ENCODE measurements around the gene HEPACAM2. TPM values are rescaled to one million over a fixed set of nuclear protein-coding genes. Genes with fewer than 3 reads are reported as not detected.

The HEPACAM2 gene
- total RNA-seq, 1 donor from 2014 or later: 37.3 TPM

DNA sequence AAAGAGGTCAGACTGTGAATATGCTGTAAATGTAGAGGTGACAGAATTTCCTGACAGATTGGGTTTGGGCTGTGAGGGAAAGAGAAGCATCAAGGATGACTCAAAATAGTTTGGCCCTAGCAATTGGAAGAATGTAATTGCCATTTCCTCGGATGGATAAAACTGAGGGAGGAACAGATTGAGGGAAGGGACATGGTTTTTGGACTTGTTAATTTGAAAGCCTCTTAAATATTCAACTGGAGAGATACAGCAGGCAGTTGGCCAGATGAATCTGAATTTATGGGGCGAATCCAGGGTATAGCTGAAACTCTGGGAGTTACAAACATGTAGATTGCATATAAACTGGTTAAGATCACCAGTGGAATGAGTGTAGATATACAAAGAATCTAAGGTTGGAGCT lies 9.3 kb upstream of the HEPACAM2 start:
- Mint-ChIP-seq H3K4me1 (ENCODE audit: unreplicated experiment) (peaks cover 5% of the 10 kb centered on the region), H3K27ac (no peak overlapping the region), H3K4me3 (no peak overlapping the region), H3K9me3 (no peaks in the 10 kb centered on the region), H3K36me3 (no peaks in the 10 kb centered on the region), H3K27me3 (peaks cover 3% of the 10 kb centered on the region)
- DNase-seq (ENCODE audit: extremely low spot score, unreplicated experiment): no peak
- TF ChIP-seq CTCF (conservative IDR thresholded peaks at IDR 0.05): no peak

GRCh38 chr7:93232673-93233018 lies 6.4 kb upstream of the HEPACAM2 start:
- peaks cover 14% of the 10 kb centered on the region for H3K27me3 Mint-ChIP-seq
- H3K27ac Mint-ChIP-seq: peak overlapping the region; percentile 97
- DNase-seq (ENCODE audit: extremely low spot score, unreplicated experiment): no peak
- no peaks in the 10 kb centered on the region for H3K9me3 Mint-ChIP-seq
- H3K36me3 Mint-ChIP-seq: no peaks in the 10 kb centered on the region
- peak overlapping the region; percentile 97 for H3K4me3 Mint-ChIP-seq
- TF ChIP-seq CTCF (conservative IDR thresholded peaks at IDR 0.05): no peak
- H3K4me1 Mint-ChIP-seq (ENCODE audit: unreplicated experiment): peaks cover 5% of the 10 kb centered on the region

DNA sequence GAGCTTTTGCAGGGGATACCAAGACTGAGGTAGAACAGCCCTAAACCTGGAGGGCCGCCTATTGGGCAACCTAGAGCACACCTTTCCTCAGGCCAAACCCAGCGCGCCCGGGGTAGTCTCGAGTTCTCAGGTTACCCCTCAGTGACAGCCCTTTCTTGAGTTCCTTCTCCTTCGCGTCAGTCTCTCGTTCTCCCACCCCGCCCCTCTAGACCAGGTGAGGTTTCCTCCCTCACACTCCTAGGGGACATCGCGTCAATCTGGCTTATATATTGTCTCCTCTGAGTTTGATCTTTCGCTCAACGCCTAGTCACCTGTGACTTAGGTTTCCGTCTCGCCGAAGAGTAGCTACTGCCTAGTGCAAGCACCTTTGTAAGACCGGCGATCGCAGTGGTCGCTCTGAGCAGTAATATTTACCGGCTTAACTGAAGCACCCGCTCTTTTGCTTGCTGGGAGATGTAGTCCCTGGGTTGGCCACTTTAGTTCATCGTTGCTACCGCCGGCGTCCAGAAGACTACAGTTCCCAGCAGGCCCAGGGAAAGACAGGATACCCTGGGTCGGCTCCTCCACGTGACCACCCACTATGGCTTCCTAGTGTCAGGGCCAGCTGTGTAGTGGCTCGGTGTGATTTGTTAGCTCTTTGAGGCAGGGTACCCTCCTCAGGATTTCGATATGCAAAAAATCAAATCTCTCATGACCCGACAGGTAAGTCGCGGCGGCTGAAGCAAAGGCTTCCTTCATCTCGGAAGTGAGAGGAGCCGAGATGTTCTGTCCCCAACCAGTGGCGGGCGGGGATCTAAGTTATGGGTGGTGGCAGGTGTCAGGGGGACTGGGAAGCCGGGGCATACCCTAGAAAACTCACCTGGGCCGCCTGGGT lies 5.8 kb upstream of the HEPACAM2 start, which contains the start of gene VPS50:
VPS50 (plus strand) TSS at position 568 of the 874 bp plus-strand sequence; CDS start at position 670, 102 bp downstream.
- Mint-ChIP-seq H3K36me3 (no peaks in the 10 kb centered on the region), H3K9me3 (no peaks in the 10 kb centered on the region), H3K27ac (peak within 1 kb of the TSS; percentile 97), H3K4me1 (ENCODE audit: unreplicated experiment) (peaks cover 5% of the 10 kb centered on the region), H3K4me3 (peak within 1 kb of the TSS; percentile 97), H3K27me3 (peaks cover 20% of the 10 kb centered on the region)
- peak; percentile 13 for TF ChIP-seq CTCF (conservative IDR thresholded peaks at IDR 0.05)
- DNase-seq (ENCODE audit: extremely low spot score, unreplicated experiment): peak; percentile 92

DNA sequence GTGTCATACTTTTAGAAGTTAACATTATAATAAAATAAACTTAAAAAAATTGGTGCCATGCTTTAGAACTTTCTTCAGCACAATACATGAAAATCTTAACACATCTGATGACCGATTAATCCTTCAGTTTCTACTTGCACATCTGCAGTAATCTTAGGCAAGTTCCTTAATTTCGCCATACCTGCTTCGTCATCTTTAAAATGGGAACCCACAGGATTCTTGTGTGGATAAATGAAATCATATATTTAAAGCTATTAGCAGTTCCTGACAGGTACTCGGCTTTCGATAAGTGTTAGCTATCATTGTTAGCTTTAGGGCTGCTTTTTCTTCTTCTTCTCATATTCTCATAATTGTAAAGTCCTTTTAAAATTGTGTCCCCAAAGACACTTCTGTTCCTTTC lies 5.0 kb upstream of the HEPACAM2 start:
- H3K27me3 Mint-ChIP-seq: peaks cover 22% of the 10 kb centered on the region
- peak overlapping the region; percentile 97 for H3K27ac Mint-ChIP-seq
- peaks cover 5% of the 10 kb centered on the region for H3K4me1 Mint-ChIP-seq (ENCODE audit: unreplicated experiment)
- H3K9me3 Mint-ChIP-seq: no peaks in the 10 kb centered on the region
- TF ChIP-seq CTCF (conservative IDR thresholded peaks at IDR 0.05): no peak
- DNase-seq (ENCODE audit: extremely low spot score, unreplicated experiment): no peak
- H3K36me3 Mint-ChIP-seq: no peaks in the 10 kb centered on the region
- H3K4me3 Mint-ChIP-seq: peak overlapping the region; percentile 97

DNA sequence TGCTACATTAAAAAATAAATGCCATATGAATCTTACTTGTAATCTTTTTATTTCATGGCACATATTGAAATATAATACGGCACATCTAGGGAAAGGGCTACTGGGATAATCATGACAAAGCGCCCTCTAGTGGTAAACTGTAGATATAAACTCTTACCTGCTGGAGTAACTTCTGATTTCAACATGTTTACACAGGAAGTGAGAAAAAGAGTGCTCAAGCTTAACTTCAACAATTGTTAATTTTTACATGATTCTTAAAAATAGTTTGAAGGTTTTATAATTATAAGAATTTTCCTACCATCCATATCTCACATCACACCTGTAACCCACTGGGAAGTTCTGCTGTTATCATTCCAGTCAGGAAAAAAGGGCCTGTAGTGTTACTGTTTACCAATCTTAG lies 2.0 kb upstream of the HEPACAM2 start:
- H3K27me3 Mint-ChIP-seq: peaks cover 37% of the 10 kb centered on the region
- no peaks in the 10 kb centered on the region for H3K36me3 Mint-ChIP-seq

More for the DNA sequence above, 2.0 kb upstream of the HEPACAM2 start:
- no peaks in the 10 kb centered on the region for H3K9me3 Mint-ChIP-seq
- H3K27ac Mint-ChIP-seq: no peak overlapping the region
- peak; percentile 92 for TF ChIP-seq CTCF (conservative IDR thresholded peaks at IDR 0.05)
- H3K4me1 Mint-ChIP-seq (ENCODE audit: unreplicated experiment): peaks cover 5% of the 10 kb centered on the region
- no peak overlapping the region for H3K4me3 Mint-ChIP-seq
- DNase-seq (ENCODE audit: extremely low spot score, unreplicated experiment): no peak
